GM19193 (cell line): ENCODE results near the gene EIF4A2.
A peak's percentile ranks its signal among the peaks of the same experiment; 100 is the strongest.

Source experiments
- POLR2A ChIP-seq: IDR thresholded peaks from 4 replicates; pipeline ENCODE4 v1.6.1; 2011; ENCODE audit not compliant: insufficient read depth, insufficient read length; ENCODE audit errors: extremely low read depth

EIF4A2 gene

DNA sequence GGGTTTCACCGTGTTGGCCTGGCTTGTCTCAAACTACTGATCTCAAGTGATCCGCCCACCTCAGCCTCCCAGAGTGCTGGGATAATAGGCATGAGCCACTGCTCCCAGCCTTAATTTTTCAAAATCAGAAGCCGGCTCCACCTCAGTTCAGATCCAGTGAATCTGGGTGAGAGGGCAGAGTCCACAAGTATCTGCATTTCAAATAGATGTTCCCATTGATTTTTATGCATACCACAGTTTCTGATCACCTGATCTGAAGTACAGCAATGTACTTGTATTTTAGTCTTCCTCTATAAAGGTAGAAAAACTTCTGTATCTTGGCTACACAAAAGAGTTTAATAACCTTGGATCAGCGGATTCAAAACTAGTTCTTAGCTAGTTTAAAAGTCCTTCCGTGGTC is 4.2 kb upstream of the EIF4A2 start:
- no peak for TF ChIP-seq POLR2A

DNA sequence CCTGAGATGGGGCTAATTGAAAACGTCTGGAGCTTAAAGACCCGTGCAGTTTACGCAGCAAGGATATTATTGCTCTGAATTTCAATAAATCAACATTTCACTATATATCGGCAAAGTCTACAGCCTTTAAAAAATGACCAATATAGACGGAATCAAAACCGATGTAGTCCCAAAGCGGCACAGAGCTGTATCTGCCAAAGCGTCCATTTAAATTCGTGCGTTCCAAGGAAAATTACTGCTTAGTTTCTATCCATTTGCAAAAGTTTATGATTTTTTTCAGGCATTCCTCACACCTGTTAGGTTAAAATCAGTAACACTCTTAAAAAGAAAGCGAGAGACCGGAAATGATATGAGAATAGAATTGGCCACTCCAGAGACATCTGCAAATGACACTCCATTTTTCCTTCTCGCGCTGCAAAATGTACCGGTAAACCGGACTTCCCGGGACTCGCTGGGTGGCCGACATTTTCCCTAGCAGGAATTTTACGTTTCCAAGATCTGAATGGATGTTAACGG is 777 bp upstream of the EIF4A2 start:
- TF ChIP-seq POLR2A, result no peak

DNA sequence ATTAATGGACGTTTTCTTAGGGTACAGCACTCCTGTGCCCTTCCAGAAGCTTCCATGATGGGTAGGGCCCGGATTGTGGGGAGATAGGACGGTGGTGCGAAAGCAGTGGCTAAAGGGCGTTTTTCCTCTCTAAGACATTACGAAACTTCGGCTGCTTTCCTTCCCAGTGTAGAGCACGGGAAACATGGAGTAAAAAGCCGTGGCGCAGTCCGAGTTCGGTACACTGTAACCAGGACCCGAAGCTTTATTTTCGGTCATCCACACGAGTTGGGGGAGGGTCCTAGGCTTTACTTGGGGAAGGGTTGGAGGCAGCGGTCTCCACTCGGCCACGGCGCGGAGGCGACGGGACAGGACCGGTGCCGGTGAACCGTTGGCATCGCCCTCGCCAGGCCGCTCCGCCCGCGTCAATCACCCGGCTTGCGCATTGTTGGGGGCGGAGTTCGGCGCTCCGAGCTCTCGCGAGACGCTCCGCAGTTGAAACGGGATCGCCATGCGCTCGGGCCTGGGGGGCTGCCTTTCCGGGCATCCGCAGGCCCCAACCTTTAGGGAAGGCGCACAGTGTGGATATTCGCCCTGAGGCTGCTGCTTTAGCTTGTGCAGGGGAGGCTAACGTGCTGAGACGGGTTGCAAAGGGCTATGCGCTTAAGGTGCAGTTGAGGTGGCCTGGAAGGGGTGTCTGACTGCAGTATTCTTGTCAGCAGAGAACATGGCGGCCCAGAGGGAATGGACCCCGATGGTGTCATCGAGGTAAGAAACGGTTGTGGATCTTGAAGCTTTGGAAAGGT is 546 bp downstream of the EIF4A2 start:
- no peak for TF ChIP-seq POLR2A

DNA sequence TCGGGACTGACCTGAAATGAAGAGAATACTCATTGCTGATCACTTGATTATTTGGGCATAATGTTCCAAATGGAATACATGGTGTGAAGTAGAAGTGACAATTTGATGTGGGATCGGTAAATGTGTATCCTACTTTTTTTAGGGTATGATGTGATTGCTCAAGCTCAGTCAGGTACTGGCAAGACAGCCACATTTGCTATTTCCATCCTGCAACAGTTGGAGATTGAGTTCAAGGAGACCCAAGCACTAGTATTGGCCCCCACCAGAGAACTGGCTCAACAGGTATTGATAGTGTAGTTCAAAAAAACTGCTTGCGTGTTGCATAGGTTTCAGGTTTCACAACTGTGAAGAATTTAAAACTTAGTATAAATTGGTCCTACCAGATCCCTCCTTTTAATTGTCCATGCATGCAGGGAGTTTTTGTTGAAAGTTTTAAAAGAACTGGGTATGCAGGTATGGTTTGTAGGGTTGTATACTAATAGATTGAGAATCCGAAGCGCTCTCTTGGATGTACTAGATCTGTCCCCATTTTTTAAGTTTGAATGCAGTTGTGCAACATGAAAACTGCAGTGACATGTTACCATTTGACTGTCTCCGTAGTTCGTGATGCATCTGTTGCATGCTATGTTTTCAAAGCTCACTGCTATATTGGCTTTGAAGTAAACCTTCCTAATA is 1.6 kb downstream of the EIF4A2 start:
- TF ChIP-seq POLR2A, result no peak

DNA sequence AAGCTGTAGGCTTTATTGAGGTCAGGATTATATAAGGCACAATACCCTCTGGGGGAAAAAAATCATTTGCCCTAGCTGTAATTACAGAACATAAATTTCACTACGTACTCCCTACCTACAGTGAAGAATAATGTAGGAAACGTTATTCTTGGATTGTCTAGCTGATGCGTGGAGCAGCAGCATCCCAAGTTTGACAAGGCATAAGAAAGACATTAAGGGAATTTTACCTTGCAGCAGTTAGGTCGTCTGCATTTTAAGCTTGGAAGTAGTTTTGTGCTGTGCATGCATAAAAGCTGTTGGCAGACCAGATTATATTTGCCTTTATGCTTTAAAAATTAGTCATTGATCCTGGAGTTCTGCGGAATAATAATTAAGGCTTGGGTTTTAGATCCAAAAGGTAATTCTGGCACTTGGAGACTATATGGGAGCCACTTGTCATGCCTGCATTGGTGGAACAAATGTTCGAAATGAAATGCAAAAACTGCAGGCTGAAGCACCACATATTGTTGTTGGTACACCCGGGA is 2.2 kb downstream of the EIF4A2 start:
- no peak for TF ChIP-seq POLR2A

DNA sequence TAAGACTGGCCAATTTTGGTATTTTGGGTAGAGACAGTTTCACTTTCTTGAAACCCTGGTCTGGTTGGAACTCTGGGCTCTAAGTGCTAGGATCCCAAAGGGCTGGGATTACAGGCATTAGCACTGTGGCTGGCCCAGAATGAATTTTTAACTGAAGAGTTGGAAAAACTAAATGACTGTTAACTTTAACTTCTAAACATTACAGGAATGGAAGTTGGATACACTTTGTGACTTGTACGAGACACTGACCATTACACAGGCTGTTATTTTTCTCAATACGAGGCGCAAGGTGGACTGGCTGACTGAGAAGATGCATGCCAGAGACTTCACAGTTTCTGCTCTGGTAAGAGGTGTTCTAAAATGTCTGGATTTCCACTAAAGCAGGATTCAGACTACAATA is 3.5 kb downstream of the EIF4A2 start:
- TF ChIP-seq POLR2A, result no peak

DNA sequence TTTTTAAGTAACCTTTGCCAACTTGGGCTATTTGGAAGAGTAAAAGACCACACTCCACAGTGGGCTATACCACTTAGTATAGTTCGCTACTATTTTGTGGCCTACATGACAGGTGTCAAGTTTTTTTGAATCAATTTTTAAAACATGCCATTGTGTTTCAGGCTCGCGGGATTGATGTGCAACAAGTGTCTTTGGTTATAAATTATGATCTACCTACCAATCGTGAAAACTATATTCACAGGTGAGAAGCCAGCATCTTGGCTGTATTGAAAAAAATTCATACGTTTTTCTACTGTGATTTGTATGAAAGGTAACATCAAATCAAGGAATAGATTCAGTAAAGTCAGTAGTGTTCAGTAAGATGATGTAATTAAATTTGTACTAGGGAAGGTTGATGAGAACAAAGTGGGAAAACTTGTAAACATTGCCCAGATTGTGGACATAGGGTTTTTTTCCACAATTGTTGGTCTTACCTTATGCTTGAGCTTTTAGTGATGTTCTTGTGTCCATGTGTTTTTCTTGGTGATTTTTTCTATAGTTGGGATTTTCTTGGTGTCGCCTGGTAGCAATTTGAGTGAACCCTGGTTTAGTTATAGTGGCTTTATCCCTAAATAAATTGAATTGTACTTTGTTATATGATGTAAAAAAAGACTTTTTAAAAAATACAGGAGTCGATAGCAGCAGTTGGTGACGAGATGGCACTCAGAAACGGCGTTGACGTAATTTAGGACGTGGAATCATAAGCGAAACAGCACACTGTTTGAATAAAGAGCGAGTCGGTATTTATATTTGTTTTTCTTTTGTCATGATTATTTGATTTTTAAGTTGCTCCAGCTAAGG is 4.5 kb downstream of the EIF4A2 start:
- peak; percentile 21 for TF ChIP-seq POLR2A

DNA sequence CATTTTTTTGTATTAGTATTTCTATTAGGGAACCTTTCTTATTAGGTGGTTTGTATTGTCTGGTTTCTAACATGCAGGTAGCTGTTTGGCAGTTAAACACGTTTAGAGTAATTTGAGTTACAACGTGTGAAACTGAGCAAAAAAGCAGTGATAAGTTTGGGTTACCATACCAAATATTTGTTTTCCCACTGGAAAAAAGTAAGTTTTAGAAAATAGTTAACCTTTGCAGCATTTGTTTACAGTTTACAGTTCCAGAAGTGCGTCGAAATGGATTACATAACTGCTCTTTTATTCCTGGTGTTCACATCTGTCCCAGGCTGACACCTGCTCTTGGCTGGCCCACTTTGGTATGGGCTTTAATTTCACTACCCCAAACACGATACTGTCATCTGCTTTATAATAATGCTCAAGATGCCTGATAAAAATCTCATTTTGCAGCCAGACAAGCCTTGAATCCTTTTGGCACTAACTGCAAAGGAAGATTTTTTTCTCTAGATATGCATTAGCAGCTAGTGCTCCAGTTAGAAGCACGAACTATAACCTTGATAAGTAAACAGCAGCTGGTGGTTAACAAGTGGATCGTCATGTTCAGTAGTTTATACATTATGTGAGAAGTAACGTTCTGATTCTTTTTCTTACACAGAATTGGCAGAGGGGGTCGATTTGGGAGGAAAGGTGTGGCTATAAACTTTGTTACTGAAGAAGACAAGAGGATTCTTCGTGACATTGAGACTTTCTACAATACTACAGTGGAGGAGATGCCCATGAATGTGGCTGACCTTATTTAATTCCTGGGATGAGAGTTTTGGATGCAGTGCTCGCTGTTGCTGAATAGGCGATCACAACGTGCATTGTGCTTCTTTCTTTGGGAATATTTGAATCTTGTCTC is 5.3 kb downstream of the EIF4A2 start:
- no peak for TF ChIP-seq POLR2A

DNA sequence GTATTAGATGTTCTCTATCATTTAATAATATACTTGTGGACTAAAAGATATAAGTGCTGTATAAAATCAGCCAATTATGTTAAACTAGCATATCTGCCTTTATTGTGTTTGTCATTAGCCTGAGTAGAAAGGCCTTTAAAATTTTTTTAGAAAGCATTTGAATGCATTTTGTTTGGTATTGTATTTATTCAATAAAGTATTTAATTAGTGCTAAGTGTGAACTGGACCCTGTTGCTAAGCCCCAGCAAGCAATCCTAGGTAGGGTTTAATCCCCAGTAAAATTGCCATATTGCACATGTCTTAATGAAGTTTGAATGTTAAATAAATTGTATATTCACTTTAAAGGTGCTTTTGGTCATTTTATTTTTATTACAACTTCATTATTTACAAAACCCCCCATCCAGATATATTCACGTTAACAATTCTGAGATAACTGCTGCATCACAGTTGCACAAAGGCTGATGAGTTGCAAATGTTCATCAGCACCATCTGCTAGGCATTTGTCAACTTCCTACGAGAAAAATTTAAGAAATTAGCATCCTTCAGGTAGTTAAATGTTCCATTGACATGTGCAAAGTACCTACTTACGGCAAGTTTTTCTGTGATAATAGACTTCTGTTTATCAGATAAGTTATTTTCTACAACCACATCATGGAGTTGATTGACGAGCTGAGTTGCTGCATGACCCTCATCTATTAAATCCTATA is 6.3 kb downstream of the EIF4A2 start:
- no peak for TF ChIP-seq POLR2A

DNA sequence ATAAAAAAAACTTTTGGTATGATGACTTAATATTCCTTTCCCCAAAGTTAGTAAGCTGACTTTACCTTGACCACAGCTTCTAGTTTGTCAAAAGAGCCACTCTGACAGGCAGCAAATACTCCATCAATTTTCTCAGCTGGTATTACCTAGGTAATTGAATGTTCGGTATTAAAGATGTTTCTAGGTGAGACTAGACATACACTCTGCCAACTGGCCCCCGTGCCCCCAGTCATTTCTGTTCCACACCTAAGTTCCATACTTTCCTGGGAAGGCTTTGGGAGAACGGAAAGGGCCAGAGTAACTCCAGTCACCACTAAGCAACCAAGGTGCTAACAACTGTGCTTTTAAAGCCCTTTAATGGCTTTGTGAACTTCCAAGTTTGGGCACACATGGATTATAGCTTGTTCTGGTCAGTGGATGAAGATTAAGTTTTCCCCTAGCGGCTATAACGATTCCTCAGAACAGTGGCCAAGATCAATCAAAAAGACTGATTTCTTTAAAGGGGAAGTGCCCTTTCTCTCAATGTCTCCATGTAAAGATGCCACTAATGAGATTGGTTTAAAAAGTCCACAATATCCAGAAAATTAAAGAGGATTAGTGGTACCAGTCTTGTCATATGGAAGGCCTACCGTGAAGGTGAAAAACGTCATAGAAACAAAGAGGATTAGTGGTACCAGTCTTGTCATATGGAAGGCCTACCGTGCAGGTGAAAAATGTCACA is 7.0 kb downstream of the EIF4A2 start:
- peak; percentile 60 for TF ChIP-seq POLR2A

DNA sequence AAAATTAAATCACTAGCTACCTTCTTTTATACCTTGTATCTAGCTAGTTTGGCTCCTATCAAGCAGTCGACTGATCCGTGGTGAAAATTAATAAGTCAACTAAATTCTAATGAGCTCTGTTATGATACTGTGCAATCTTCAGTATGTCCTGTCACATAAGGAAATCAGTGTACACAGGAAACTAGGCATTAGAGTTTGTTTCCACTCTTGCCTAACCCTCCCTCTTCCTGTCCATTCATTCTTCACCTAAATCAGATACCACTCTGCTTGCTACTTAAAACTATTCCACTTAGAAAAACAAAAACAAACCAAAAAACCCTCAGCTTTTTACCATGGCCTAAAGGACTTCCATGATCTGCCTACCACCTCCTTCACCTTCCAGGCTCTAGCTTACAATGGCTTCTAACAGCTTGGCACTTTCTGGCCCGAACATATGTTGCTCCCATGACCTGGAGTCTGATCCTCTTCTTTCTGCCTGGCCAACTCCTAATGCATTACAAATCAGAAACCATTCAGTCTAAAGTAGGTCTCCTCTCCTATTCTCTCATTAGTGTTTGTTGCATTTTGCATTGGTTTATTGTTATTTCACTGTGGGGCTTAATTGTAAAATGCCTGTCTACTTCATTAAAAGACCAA is 15.0 kb downstream of the EIF4A2 start:
- TF ChIP-seq POLR2A, result no peak

DNA sequence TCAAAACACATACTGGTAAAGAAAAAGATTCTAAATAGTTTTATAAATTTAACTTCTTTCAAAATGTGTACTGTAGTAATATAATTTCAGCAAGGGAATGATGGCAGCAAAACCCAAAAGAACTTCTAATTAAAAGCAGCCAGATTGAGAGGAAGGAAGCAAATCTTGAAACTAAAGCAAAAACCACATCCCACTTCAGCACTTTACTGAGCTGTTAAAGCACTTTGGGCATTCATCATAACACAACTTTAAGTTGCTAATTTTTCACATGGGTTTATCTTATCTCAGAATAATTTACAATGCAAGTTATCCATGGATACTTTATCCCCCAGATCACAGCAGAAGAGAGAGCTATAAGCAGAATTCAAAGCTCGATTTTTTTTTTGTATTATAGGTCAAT is 16.9 kb downstream of the EIF4A2 start:
- no peak for TF ChIP-seq POLR2A
